M059J (cell line): Measurements from ENCODE around the gene ZNF503. TPM values are rescaled to one million over a fixed set of nuclear protein-coding genes. Genes with fewer than 3 reads are reported as not detected.
"Not testable (repeated sequence)": the region's sequence is repeated elsewhere in the genome, so short reads cannot be mapped to it uniquely, and the experiment has no call there.

Source experiments
- DNase-seq: peaks from one replicate; pipeline ENCODE4 v3.0.0-alpha.2; 2012; ENCODE audit warnings: low read depth
- total RNA-seq: library from RNA; depleted of rRNA; stranded (reverse); fragments of >200 nt; shearing (Covaris generic); gene quantifications from 2 replicates; pipeline ENCODE4 v1.2.3, GENCODE V29; 2014

ZNF503 gene
- total RNA-seq, 1 experiment from 2014 or later: 13.8 TPM

- DNase-seq: no peak
Observed at GRCh38 chr10:75395066-75395931, 6.3 kb downstream of the ZNF503 start.

GRCh38 chr10:75394221-75394620 is 7.3 kb downstream of the ZNF503 start:
- no peak for DNase-seq

DNA sequence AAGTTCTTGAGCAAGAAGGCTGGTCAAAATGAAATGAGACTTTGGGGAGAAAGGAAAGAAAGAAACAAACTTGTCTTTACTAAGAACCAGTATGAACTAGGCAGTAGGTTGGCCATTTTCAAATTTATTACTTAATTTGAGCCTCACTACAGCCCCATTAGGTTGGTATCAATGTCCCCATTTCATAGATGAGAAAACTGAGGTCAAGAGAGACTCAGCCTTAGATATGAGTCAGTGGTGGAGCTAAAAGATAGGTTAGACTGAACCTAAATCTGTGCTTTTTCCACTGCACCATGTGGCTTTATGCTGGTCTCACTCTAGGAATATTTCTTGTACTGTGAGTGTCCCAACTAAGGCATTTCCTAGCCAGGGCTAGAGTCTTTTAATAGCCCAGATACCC is 8.8 kb downstream of the ZNF503 start:
- DNase-seq: no peak

DNA sequence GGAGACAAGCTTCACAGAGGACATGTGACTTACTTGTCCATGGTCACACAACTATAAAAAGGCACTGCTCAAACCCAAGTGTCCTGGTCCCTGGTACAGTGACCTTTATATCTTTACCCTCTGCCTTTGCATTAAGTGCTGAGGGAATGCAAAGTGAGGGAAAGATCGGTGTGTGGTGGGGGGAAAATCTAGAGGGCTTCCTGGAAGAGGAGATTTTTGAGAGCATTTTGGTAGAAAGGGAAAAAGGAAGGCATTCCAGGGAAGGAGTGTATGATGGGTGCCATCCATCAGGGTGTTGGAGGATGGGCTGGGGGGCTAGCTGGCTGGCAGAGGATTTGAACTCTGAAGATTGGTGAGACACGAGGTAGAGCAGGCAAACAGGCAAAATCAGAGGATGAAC is 9.3 kb downstream of the ZNF503 start:
- no peak for DNase-seq

- no peak for DNase-seq
Observed at GRCh38 chr10:75390178-75390577, 11.4 kb downstream of the ZNF503 start.

DNA sequence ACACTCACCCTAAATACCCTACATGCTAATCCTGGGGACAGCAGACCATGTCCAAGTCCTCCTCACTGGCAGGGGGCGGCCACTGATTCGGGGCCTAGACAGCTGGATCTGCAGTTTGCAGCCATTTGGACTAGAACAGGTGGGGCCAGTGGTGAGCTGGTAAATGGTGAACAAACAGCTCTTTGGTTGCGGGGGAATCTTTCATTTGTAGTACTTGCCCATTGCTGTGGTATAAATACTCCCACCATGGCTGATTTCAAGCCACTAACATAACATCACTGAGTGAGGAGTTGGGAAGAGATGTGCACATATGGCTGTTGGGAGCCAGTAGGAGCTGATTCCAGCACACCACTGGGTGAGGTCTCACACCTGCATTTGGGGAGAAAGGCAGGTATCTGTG is 13.5 kb downstream of the ZNF503 start:
- DNase-seq: no peak

GRCh38 chr10:75386128-75386527 is 15.4 kb downstream of the ZNF503 start:
- DNase-seq: no peak

DNA sequence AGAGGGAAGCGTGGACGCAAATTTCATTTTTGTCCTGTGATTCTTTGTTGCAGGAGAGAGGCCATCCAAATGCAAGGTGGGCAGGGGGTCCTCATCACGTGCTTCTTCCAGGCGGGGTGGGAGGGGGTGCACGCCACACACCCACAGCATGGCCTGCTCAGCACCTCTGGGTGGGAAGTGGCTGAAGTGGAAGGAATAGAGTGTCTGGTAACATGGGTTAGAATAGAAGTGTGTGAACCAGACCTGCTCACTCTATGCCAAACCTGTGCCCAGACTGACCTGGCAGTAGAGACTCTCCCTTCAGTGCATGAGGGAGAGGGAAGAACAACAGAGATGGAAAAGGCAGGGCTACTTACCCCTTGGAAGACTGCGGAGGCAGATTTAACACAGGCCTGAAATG is 21.7 kb downstream of the ZNF503 start:
- no peak for DNase-seq

- DNase-seq: peak; percentile 74
Observed at GRCh38 chr10:75379212-75379724, 22.3 kb downstream of the ZNF503 start.

GRCh38 chr10:75378379-75378778 is 23.2 kb downstream of the ZNF503 start:
- DNase-seq: no peak

DNA sequence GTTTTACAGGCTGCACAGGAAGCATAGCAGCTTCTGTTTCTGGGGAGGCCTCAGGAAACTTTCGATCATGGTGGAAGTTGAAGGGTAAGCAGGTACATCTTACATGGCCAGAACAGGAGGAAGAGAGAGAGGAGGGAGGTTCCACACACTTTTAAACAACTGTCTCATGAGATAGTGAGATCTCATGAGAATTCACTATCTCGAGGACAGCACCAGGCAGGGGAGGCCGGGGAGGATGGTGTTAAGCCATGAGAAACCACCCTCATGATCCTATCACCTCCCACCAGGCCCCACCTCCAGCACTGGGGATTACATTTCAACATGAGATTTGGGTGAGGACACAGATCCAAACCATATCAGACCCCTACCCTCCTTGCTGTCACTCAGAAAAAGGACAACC is 23.7 kb downstream of the ZNF503 start:
- no peak for DNase-seq

GRCh38 chr10:75375838-75376237 is 25.7 kb downstream of the ZNF503 start:
- no peak for DNase-seq

DNA sequence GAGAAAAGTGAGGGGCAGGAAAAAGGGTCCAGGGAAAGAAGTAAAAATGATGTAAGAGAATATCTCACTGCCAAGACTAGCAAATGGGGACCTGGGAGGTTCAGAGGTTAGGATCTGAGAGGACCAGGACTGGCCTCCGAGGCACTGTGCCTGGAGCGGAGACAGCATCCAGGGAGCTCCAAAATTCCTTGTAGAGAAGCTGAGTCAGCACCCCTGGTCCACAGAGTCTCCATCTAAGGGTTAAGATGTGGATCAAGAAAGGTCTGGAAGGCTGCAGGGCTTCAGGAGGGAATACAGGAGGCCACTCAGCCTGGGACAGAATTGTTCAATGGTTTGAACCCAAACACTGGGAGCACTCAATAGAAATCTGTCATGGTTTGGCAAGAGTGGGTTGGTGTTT is 30.6 kb downstream of the ZNF503 start:
- DNase-seq: no peak

DNA sequence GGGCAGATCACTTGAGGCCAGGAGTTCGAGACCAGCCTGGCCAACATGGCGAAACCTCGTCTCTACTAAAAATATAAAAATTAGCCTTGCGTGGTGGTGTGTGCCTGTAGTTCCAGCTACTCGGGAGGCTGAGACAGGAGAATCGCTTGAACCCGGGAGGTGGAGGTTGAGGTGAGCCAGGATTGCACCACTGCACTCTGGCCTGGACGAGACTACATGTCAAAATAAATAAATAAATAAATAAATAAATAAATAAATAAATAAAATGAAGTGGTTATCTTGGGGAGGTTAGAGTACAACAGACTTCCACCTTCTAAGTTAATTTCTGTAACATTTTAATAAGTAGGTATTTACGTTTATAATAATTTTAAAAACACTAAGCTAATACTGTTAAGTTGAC is 31.7 kb downstream of the ZNF503 start:
- DNase-seq: not testable (repeated sequence)

DNA sequence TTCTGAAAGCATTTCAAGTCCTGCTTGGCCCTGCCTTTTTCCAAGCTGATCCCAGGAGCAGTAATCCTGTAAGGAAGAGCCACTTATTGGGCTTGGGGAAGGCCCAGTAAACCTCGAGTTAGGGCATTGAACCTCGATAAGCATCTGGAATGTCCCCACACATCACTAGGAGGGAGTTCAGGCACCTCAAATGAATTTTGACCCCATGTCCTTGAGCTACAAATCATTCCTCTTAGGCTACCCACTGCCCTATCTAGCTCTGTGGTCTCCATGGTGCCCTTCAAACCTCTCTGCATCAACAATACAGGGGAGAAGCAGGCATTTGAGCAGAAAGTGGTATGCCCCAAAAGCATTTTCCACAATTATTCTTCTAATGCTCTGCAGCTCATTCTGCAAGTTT is 33.7 kb downstream of the ZNF503 start:
- no peak for DNase-seq

DNA sequence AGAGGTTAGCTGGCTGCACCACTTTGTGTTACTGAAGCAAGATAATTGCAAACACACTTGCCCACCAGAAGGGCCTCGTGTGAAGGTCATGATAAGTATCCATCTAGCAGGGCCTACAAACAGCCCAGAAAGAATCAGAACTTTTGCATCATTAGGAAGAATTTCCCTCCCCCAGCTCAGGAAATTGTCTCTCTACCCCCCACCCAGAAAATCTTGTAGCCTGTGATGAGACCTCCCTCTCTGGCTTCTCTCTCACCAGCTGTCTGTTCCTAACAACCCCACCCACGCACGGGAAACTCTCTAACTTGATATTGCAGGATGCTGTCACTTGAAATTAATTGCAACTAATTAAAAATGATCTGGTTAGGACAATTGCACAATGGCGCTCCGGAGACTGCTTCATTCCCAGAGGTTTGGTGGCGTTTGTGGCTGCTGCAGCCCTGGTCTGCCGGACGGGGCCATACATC is 34.5 kb downstream of the ZNF503 start:
- DNase-seq: no peak

DNA sequence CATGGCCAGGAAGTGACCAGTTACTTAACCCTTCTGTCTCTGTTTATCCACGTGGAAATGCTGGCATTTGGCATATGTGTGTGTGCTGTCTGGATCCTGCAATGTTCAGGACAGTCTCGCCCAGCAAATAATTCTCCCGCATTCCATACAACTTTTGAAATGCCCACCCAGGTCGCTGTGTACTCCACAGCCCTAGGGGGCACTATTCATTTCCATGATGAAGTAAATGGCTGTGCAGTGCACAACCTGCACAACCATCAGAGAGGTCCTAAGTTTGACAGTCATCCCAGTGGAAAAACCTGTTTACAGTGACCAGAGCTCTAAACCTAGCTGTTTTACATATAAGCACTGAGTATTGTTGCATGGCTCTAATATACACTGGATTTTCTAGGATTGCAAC is 38.1 kb downstream of the ZNF503 start:
- no peak for DNase-seq

DNA sequence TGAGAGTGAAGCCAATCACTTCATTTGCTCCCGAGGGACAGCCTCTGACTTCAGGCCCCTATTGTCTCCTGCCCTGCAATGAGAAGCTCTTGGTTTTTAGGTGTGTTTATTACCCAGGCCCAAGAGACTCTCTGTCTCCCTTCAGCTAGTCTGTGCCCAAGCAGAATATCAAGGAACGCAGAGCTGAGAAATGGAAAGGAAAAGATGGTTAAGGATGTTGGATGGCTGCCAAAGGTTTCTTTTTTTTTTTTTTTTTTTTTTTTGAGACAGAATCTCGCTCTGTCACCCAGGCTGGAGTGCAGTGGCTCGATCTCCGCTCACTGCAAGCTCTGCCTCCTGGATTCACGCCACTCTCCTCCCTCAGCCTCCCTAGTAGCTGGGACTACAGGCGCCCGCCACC is 41.7 kb downstream of the ZNF503 start:
- DNase-seq: not testable (repeated sequence)

DNA sequence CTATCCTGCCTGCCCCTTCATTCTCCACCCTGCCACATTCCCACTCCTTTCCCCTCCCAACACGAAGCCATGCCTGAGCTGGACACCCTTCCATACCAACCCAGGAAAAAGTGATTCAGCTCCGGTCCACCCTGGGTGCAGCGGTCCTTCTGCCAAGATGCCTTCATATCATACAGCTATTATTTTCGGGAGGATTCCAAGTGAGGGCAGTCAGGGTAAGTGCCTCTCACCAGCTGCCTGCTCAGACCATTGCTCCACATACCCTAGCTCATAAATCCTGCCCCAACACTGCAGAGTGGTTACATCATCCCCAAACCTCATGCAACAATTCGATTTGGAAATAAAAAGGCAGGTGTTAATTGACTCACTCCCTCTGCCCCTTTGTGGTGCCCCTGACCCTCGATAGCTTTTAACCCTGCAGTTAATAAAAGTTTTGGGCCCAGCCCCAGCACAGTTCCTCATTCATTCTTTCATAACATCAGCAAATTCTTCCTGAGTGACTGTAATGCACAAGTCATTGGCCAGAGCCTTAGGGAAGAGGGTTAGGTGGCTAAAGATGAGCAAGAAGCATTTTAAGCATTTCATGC is 42.6 kb downstream of the ZNF503 start:
- peak; percentile 87 for DNase-seq

DNA sequence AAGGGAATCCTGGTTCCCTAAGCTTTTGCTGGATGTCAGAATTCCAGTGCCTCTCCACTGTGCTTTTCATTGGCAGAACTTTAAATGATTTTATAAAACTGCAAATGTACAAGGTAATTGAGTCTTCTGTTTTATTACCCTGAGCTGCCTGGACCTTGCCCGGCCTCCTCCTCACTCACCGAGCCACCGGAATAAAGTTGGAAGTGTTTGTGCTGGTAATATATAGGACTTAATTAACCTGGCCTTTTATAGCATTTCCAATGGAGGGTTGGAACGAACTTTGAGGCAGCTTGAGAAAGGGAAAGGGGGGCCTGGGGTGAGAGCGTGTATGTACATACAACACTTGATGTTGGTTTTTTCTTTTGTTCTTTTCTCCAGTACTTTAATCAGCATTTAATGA is 43.4 kb downstream of the ZNF503 start:
- no peak for DNase-seq

GRCh38 chr10:75357500-75357899 is 44.1 kb downstream of the ZNF503 start:
- DNase-seq: no peak

- DNase-seq: no peak
Observed at GRCh38 chr10:75356484-75356883, 45.1 kb downstream of the ZNF503 start.

DNA sequence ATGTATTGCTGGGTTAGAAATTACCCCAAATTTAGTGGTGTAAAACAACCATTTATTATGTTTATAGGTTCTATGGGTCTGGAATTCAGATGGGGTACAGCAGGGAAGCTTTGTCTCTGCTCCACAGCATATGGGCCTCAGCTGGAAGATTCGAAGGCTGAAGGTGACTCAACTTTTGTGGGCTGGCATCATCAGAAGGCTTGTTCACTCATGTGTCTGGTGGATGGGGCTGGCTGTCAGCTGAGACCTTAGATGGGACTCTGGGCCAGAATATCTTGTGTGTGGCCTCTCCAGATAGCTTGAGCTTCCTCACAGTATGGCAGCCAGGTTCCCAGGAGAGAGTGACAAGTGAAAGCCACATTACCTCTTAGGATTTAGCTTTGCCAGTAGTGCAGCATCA is 45.9 kb downstream of the ZNF503 start:
- DNase-seq: peak; percentile 13
